ENCODE measurements around the gene CGNL1.

The CGNL1 gene

GRCh38 chr15:57528940-57529565 is 152.7 kb downstream of the CGNL1 start:
- no peak for DNase-seq (ENCODE audit: low spot score)
- TF ChIP-seq CTCF (IDR thresholded peaks at IDR 0.05; ENCODE audit: extremely low read depth, missing control alignments): no peak

- no peak for TF ChIP-seq CTCF (IDR thresholded peaks at IDR 0.05; ENCODE audit: extremely low read depth, missing control alignments)
- no peak for DNase-seq (ENCODE audit: low spot score)
Observed at GRCh38 chr15:57529748-57530147, 153.4 kb downstream of the CGNL1 start.

GRCh38 chr15:57532731-57533447 is 156.6 kb downstream of the CGNL1 start:
- DNase-seq (ENCODE audit: low spot score): no peak
- no peak for TF ChIP-seq CTCF (IDR thresholded peaks at IDR 0.05; ENCODE audit: extremely low read depth, missing control alignments)

- DNase-seq (ENCODE audit: low spot score): no peak
- no peak for TF ChIP-seq CTCF (IDR thresholded peaks at IDR 0.05; ENCODE audit: extremely low read depth, missing control alignments)
Observed at GRCh38 chr15:57533448-57533799, 157.1 kb downstream of the CGNL1 start.

- no peak for TF ChIP-seq CTCF (IDR thresholded peaks at IDR 0.05; ENCODE audit: extremely low read depth, missing control alignments)
- DNase-seq (ENCODE audit: low spot score): no peak
Observed at GRCh38 chr15:57534281-57534680, 158.0 kb downstream of the CGNL1 start.

GRCh38 chr15:57537072-57537471 is 160.8 kb downstream of the CGNL1 start:
- no peak for TF ChIP-seq CTCF (IDR thresholded peaks at IDR 0.05; ENCODE audit: extremely low read depth, missing control alignments)
- DNase-seq (ENCODE audit: low spot score): no peak

GRCh38 chr15:57537488-57538264 is 161.4 kb downstream of the CGNL1 start:
- no peak for DNase-seq (ENCODE audit: low spot score)

More at GRCh38 chr15:57537488-57538264, 161.4 kb downstream of the CGNL1 start:
- no peak for TF ChIP-seq CTCF (IDR thresholded peaks at IDR 0.05; ENCODE audit: extremely low read depth, missing control alignments)
